OCI-LY7 (cell line): Measurements from ENCODE around the gene OTOG. TPM values are rescaled to one million over a fixed set of nuclear protein-coding genes. Genes with fewer than 3 reads are reported as not detected.

Experiments used
- BruUV-seq: library from RNA; stranded (reverse); fragments of 400-500 nt; replicated peaks from 2 replicates; lab custom pipeline; 2021; lab: Mats Ljungman, UMichigan
- CTCF ChIA-PET: fragments of 300-600 bp; sonication (Branson Sonifier 250); formaldehyde crosslinking; loops from one replicate; lab custom pipeline; 2022; ENCODE audit warnings: antibody characterized with exemption; ENCODE audit not compliant: unreplicated experiment; lab: Charles Lee
- POLR2A ChIA-PET: fragments of 300-600 bp; sonication (Branson Sonifier 250); formaldehyde crosslinking; loops from one replicate; lab custom pipeline; 2022; ENCODE audit warnings: antibody characterized with exemption; lab: Charles Lee
- DNase-seq: peaks from one replicate; pipeline ENCODE4 v3.0.0-alpha.2; 2015; ENCODE audit warnings: low spot score
- H2AFZ ChIP-seq: fragments of 200-600 bp; sonication (generic), shearing (Covaris generic); 2 replicates; pipeline ENCODE4 v1.6.1; 2014; ENCODE audit warnings: mild to moderate bottlenecking, antibody characterized with exemption, low read length, moderate library complexity
- H3K27ac ChIP-seq: fragments of 200-600 bp; sonication (generic); 2 replicates; pipeline ENCODE4 v1.5.1; 2014; ENCODE audit warnings: mixed run types, low read depth, mild to moderate bottlenecking, moderate library complexity, low read length, inconsistent platforms; ENCODE audit not compliant: poor library complexity, severe bottlenecking
- H3K36me3 ChIP-seq: fragments of 200-600 bp; sonication (generic); 2 replicates; pipeline ENCODE4 v1.6.1; 2014; ENCODE audit warnings: mild to moderate bottlenecking, antibody characterized with exemption, low read length, moderate library complexity, mixed read lengths; ENCODE audit not compliant: insufficient read depth
- H3K4me1 ChIP-seq: fragments of 200-600 bp; sonication (generic); 2 replicates; pipeline ENCODE4 v1.5.1; 2014; ENCODE audit warnings: mild to moderate bottlenecking, low read length; ENCODE audit not compliant: insufficient read depth, poor library complexity, severe bottlenecking
- H3K4me2 ChIP-seq: fragments of 200-600 bp; sonication (generic); 2 replicates; pipeline ENCODE4 v1.6.1; 2014; ENCODE audit warnings: mild to moderate bottlenecking, low read length
- H3K4me3 ChIP-seq: fragments of 200-600 bp; sonication (generic); 2 replicates; pipeline ENCODE4 v1.5.1; 2014; ENCODE audit warnings: mild to moderate bottlenecking, low read depth, low read length; ENCODE audit not compliant: poor library complexity, severe bottlenecking
- H3K79me2 ChIP-seq: fragments of 200-600 bp; sonication (generic); 2 replicates; pipeline ENCODE4 v1.6.1; 2016; ENCODE audit warnings: low read depth, mild to moderate bottlenecking, low read length, moderate library complexity, mixed read lengths; ENCODE audit not compliant: insufficient read depth
- H3K9me2 ChIP-seq: fragments of 200-600 bp; sonication (generic); 2 replicates; pipeline ENCODE4 v1.6.1; 2016; ENCODE audit warnings: mild to moderate bottlenecking, low read length, mixed read lengths; ENCODE audit not compliant: insufficient read depth
- H3K9me3 ChIP-seq: fragments of 200-600 bp; sonication (generic); 2 replicates; pipeline ENCODE4 v1.6.1; 2014; ENCODE audit warnings: mild to moderate bottlenecking, mixed run types, low read length, mixed read lengths
- H4K20me1 ChIP-seq: fragments of 200-600 bp; sonication (generic); 2 replicates; pipeline ENCODE4 v1.6.1; 2014; ENCODE audit warnings: mild to moderate bottlenecking, antibody characterized with exemption, low read length, moderate library complexity, mixed read lengths; ENCODE audit not compliant: insufficient read depth
- EZH2phosphoT487 ChIP-seq: fragments of 200-600 bp; sonication (generic); IDR thresholded peaks from 2 replicates; pipeline ENCODE4 v1.6.1; 2018; ENCODE audit warnings: low read depth, borderline replicate concordance, mild to moderate bottlenecking, mixed run types, antibody characterized with exemption, low read length, moderate library complexity, mixed read lengths
- intact Hi-C: fragments of 100-400 bp; cut with micrococcal nuclease; formaldehyde crosslinking; loops from one replicate; pipeline ENCODE4 v1.10.0; 2022; ENCODE audit not compliant: unreplicated experiment
- total RNA-seq, 2 experiments: library from RNA; depleted of rRNA in 1 of 2; stranded (reverse); fragments of >200 nt in 1 of 2; shearing (Covaris generic) in 1 of 2; gene quantifications; 2 replicates each; pipeline ENCODE4 v1.2.3, GENCODE V29; 2014 to 2022
- TF ChIP-seq, protein P1 (sequence below): fragments of 200-600 bp; sonication (generic); conservative IDR thresholded peaks from 2 replicates; pipeline ENCODE4 v1.5.1; 2014; ENCODE audit warnings: mild to moderate bottlenecking, antibody characterized with exemption, low read length, moderate library complexity, mixed read lengths

Gene OTOG
- total RNA-seq, 2 experiments from 2014 or later, result not detected

DNA sequence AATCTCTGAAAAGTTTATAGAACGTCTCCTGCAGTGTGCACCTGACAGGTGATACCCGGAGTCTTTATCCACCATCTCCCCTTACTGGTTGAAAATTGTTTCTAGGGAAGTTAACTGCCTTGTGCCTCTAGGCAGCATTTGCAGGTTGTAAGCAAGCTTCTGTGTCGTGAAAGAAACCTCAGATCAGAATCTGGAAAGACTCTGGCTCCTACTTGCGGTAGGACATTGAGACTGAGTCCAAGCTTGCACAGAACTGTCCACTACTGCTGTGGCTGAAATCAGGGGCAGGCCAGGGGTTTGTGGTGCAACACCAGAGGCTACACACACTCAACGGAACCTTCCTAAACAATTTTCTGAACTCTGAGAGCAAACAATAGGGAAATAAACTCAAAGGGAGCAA lies 137.5 kb downstream of the OTOG start:
- Histone ChIP-seq H2AFZ (no peak overlapping the region), H3K9me3 (no peaks in the 10 kb centered on the region), H4K20me1 (no peaks in the 10 kb centered on the region), H3K9me2 (no peaks in the 10 kb centered on the region), H3K79me2 (no peaks in the 10 kb centered on the region), H3K4me1 (no peaks in the 10 kb centered on the region), H3K4me2 (no peak overlapping the region), H3K4me3 (no peak overlapping the region), H3K36me3 (no peaks in the 10 kb centered on the region), H3K27ac (no peak overlapping the region)
- no TSS peak for BruUV-seq
- no peak for DNase-seq
- ChIA-PET POLR2A (no interaction called here), CTCF (no interaction called here)
- TF ChIP-seq, protein P1, sequence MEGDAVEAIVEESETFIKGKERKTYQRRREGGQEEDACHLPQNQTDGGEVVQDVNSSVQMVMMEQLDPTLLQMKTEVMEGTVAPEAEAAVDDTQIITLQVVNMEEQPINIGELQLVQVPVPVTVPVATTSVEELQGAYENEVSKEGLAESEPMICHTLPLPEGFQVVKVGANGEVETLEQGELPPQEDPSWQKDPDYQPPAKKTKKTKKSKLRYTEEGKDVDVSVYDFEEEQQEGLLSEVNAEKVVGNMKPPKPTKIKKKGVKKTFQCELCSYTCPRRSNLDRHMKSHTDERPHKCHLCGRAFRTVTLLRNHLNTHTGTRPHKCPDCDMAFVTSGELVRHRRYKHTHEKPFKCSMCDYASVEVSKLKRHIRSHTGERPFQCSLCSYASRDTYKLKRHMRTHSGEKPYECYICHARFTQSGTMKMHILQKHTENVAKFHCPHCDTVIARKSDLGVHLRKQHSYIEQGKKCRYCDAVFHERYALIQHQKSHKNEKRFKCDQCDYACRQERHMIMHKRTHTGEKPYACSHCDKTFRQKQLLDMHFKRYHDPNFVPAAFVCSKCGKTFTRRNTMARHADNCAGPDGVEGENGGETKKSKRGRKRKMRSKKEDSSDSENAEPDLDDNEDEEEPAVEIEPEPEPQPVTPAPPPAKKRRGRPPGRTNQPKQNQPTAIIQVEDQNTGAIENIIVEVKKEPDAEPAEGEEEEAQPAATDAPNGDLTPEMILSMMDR, result no peak
- no peak for TF ChIP-seq EZH2phosphoT487
- intact Hi-C loops, result no loop called here

DNA sequence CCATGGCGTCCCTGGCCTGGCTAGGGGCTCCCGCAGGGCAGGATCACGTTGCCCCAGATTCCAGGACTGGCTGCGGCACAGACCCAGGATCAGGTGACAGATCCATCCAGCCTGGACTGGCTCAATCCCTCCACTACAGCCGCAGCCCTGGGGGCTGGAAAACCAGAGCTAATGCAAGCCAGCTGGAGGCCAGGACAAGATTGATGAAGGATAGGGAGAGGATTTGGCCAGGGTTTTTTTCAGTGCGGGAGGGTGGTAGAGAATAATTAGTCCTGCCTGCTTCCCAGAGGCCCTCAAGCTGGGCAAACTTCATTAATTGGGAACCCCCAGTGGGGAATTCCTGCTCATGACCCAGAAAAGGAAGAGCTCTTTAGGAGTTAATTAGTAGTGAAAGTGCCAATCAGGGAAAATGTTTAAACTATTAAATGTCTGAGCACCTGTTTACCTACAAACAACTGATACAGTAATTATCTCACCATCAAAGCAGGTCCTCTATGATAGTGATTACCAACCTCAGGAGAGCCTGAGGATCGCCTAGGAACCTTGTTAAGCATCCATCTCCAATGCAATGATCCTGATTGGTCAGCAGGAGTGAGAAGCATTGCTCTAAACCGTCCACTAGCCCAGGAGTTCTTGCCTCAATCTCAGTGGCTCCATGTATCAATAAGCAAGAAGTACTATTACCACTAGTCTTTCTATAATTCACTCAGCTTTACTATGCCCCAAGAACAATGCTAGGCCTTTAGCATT lies 139.3 kb downstream of the OTOG start:
- no peak for DNase-seq
- intact Hi-C loops, result no loop called here
- no peaks in the 10 kb centered on the region for H4K20me1 ChIP-seq
- no peak overlapping the region for H3K4me2 ChIP-seq
- H3K4me3 ChIP-seq, result no peak overlapping the region
- H3K9me3 ChIP-seq, result no peaks in the 10 kb centered on the region
- POLR2A ChIA-PET, result no interaction called here
- H3K79me2 ChIP-seq, result no peaks in the 10 kb centered on the region
- H2AFZ ChIP-seq, result no peak overlapping the region
- no peaks in the 10 kb centered on the region for H3K36me3 ChIP-seq
- no peak for TF ChIP-seq EZH2phosphoT487
- TF ChIP-seq, protein P1, result no peak
- no peaks in the 10 kb centered on the region for H3K9me2 ChIP-seq
- H3K4me1 ChIP-seq, result no peaks in the 10 kb centered on the region
- no peak overlapping the region for H3K27ac ChIP-seq
- BruUV-seq, result no TSS peak
- CTCF ChIA-PET, result no interaction called here

DNA sequence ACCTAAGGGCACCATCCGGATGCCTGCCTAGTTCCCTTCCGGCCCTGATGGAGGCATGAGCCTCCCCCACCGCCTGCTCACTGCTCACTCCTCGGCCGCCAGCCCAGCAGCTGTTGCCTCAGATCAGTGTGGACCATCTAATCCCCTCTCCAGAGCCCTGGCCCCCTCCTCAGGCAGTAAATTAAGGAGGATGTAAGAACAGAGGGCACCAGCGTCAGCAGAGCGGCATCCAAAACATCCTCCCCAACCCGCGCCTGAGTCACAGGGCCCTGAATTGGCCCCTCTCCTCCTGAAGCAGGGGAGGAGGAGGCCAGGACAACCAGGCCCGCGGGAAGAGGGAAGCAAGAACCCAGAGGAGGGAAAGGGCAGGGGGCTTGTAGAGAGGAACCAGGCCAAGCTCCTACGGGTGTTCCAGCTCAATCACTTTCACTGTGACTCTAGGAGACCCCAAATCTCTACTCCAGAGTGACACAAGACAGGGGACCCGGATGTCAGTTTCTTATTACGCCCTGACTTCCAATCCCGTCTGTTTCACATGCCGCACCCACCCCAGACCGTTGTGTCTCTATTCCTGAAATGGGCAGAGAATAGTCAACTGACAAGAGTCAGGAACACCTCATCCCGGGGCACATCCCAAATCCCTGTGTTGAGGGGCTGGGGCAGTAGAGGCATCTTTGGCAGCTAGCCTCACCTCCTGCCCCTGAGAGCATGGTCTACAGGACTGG lies 141.0 kb downstream of the OTOG start:
- Histone ChIP-seq H3K4me3 (no peak overlapping the region), H4K20me1 (no peaks in the 10 kb centered on the region), H3K36me3 (no peaks in the 10 kb centered on the region), H3K27ac (no peak overlapping the region), H2AFZ (no peak overlapping the region), H3K9me3 (no peaks in the 10 kb centered on the region), H3K4me2 (no peak overlapping the region), H3K4me1 (no peaks in the 10 kb centered on the region), H3K79me2 (no peaks in the 10 kb centered on the region), H3K9me2 (no peaks in the 10 kb centered on the region)
- intact Hi-C loops, result no loop called here
- ChIA-PET CTCF (no interaction called here), POLR2A (no interaction called here)
- TF ChIP-seq EZH2phosphoT487, result no peak
- TF ChIP-seq, protein P1, result no peak
- no peak for DNase-seq
- BruUV-seq, result no TSS peak
